Gastrocnemius medialis (tissue), 4 donors: ENCODE results near the gene GPR146. TPM values are rescaled to one million over a fixed set of nuclear protein-coding genes. Genes with fewer than 3 reads are reported as not detected.

ENCODE experiments used
- ATAC-seq, 2 donors: fragments of 150-250 bp; one replicate each; pipeline ENCODE4 v1.9.1; 2016
- DNase-seq, 2 donors: peaks; one replicate each; pipeline ENCODE4 v3.0.0-alpha.2; 2019
- H3K27ac ChIP-seq, 4 donors: fragments of 200-600 bp; sonication (generic); 1 replicate in 1 of 4; 2 replicates in 3 of 4; pipeline ENCODE4 v1.5.1; 2016 to 2018; ENCODE audit warnings: mild to moderate bottlenecking in 2 of 4, moderate library complexity in 1 of 4
- H3K27me3 ChIP-seq, 3 donors: fragments of 200-600 bp; sonication (generic) in 2 of 3; 1 replicate in 1 of 3; 2 replicates in 2 of 3; pipeline versions ENCODE4 v1.5.1 to v1.6.0; 2016 to 2019; ENCODE audit warnings: mild to moderate bottlenecking in 1 of 3, moderate library complexity in 1 of 3
- H3K36me3 ChIP-seq, 2 donors: fragments of 200-600 bp; sonication (generic) in 1 of 2; one replicate each; pipeline ENCODE4 v1.5.1; 2017 to 2018
- H3K4me1 ChIP-seq, 2 donors: fragments of 200-600 bp; sonication (generic) in 1 of 2; one replicate each; pipeline ENCODE4 v1.5.1; 2016 to 2017; ENCODE audit warnings: mild to moderate bottlenecking in 2 of 2
- H3K4me3 ChIP-seq, 4 donors: fragments of 200-600 bp; sonication (generic) in 3 of 4; 1 replicate in 1 of 4; 2 replicates in 3 of 4; pipeline ENCODE4 v1.5.1; 2016 to 2019; ENCODE audit warnings: mild to moderate bottlenecking in 2 of 4
- H3K9me3 ChIP-seq, 3 donors: fragments of 200-600 bp; sonication (generic) in 2 of 3; 1 replicate in 1 of 3; 2 replicates in 2 of 3; pipeline ENCODE4 v1.5.1; 2016 to 2019
- POLR2A ChIP-seq, 2 donors: fragments of 450-650 bp; IDR thresholded peaks; one replicate each; pipeline ENCODE4 v1.6.1; 2017; ENCODE audit warnings: antibody characterized with exemption in 2 of 2, mild to moderate bottlenecking in 2 of 2, moderate library complexity in 2 of 2
- in situ Hi-C, 4 donors: fragments of 200-750 bp; cut with MboI; loops; one replicate each; pipeline versions ENCODE4 v1.15.0 to v1.8.0; 2017; ENCODE audit warnings: low sequenced_read_pairs in 4 of 4
- intact Hi-C: fragments of 100-400 bp; cut with DNase I; formaldehyde crosslinking; loops from one replicate; pipeline ENCODE4 v1.15.1; 2023; ENCODE audit warnings: low total_unique reads
- total RNA-seq, 4 donors: library from RNA; depleted of rRNA; stranded (reverse); fragments of >200 nt; gene quantifications; one replicate each; pipeline versions ENCODE4 v1.1.0 to v1.2.3, GENCODE V29; 2016
- TF ChIP-seq, protein P1 (sequence below), 5 experiments: fragments of 450-650 bp in 3 of 5; fragments of 200-600 bp in 2 of 5; sonication (generic) in 2 of 5; IDR thresholded peaks in 4 of 5; conservative IDR thresholded peaks in 1 of 5; 1 replicate in 4 of 5; 2 replicates in 1 of 5; pipeline ENCODE4 v1.5.1; 2016 to 2019; ENCODE audit warnings: antibody characterized with exemption in 5 of 5, mild to moderate bottlenecking in 3 of 5, moderate library complexity in 3 of 5

GPR146 gene
- total RNA-seq, 4 donors from 2014 or later, result 23.3 to 43.8 (median 29.5) TPM

DNA sequence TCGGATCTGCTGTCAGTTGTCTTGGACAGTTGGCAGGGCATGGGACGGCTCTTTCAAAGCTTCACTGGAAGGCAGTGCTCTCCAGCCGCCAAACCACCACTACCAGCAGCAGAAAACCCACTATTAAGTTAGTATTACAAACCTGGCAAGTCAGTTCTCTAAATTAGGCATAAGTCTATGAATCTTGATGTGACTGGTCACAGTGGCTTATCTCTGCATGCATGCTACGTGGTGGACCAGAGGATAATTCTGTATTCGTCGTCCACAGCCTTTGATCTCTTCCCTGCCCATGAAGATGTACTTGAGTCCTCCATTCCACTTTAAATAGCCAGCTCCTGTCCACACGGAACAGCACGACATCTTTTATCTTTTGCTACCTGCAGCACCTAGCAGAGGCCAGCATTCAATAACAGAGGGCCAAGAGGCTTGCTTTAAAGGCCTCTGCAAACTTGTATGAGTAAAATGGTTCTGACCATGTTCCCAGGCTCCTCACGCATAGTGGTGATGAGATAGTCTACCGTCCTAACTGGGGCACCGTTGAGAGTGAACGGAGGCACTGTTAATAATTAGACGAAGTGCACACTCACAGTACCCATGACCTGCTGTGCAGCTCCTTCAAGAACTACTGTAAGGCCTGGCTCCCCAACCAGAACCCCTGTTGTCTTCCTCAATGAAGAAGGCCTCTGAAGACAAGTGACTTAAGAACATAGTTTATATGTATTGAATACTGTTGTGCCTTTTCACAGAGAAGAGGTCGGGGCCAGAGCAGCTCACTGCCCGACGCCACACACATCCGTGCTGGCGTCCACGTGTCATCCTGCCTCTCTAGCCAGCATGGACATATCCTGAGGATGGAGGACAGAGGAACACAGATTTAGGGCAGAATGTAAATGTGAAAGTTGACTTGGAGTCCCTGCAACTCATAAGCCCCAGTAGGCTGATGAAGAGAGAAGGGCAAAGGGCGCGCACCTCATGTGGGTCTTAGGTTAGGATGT, 1.0 kb downstream of the GPR146 start:
- no peak for DNase-seq
- intact Hi-C loops, result loop anchor here (10.0 kb wide), 1 partner anchor 489 kb away; the partner anchor contains the start of gene MAFK

DNA sequence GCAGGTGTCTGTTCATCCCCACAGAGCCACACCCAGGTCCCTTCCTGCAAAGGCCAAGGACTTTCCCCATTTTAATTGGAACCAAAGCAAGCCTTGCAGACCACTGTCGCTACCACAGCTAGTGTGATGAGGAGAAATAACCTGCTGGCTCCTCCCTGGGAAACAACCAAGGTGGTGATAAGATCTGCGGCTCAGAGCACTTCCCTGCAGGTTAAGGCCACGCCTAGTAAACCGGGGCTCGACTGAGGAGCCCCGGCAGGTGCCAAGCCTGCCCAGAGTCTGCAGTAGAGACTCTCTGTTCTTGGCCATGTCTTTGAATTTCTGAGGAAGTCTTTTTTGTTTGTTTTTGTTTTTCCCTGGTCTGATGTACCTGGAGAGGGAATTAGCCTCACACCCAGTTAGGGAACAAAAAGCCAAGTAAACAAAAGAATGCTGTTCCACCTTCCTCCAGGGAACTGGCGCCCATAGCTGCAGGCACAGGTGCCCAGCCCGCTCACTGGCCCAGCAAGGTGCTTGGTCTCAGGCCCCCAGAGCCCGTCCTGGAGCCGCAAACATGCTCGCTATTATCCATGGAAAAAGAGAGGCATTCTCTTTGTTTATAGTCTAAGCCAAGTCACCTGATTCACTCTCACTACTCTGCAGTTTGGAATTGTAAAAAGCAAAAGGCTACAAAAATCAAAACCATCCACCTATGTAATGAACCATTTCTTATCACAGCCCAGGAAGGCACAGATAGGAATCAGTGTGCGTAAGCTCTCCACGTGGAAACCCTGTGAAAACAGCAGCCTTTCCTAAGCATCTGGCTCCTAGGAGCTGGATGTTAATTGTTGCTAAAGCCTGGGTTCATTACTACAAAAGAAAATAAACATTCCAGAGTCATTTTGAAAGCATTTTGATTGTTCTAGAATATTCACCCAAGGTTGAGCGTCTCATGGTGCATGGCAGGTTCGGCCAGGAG, 2.7 kb downstream of the GPR146 start:
- in situ Hi-C loops, result loop anchor here in 1 of 4 donors (10.0 kb wide), 1 partner anchor 52 kb away; no protein-coding TSS in a partner anchor
- Histone ChIP-seq H3K36me3 (no peaks in the 10 kb centered on the region), H3K9me3 (no peaks in the 10 kb centered on the region), H3K4me1 (peaks cover 56 to 59% of the 10 kb centered on the region in 2 donors), H3K4me3 (no peak overlapping the region), H3K27ac (peak overlapping the region in 1 of 4 donors; percentile 96), H3K27me3 (no peaks in the 10 kb centered on the region)
- ATAC-seq (no peak), DNase-seq (no peak)
- no peak for TF ChIP-seq POLR2A (IDR thresholded peaks at IDR 0.05)
- TF ChIP-seq, protein P1, sequence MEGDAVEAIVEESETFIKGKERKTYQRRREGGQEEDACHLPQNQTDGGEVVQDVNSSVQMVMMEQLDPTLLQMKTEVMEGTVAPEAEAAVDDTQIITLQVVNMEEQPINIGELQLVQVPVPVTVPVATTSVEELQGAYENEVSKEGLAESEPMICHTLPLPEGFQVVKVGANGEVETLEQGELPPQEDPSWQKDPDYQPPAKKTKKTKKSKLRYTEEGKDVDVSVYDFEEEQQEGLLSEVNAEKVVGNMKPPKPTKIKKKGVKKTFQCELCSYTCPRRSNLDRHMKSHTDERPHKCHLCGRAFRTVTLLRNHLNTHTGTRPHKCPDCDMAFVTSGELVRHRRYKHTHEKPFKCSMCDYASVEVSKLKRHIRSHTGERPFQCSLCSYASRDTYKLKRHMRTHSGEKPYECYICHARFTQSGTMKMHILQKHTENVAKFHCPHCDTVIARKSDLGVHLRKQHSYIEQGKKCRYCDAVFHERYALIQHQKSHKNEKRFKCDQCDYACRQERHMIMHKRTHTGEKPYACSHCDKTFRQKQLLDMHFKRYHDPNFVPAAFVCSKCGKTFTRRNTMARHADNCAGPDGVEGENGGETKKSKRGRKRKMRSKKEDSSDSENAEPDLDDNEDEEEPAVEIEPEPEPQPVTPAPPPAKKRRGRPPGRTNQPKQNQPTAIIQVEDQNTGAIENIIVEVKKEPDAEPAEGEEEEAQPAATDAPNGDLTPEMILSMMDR (IDR thresholded peaks at IDR 0.05 in 4 of 5, conservative IDR thresholded peaks at IDR 0.05 in 1 of 5), result no peak
- intact Hi-C loops, result loop anchor here (10.0 kb wide), 1 partner anchor 488 kb away; the partner anchor contains the start of gene MAFK

More for the DNA sequence above, 1.0 kb downstream of the GPR146 start:
- Histone ChIP-seq H3K27ac (peak overlapping the region; percentile 92 to 97 (median 96)), H3K4me3 (peak overlapping the region; percentile 65 to 95 (median 78)), H3K27me3 (no peaks in the 10 kb centered on the region), H3K36me3 (no peaks in the 10 kb centered on the region), H3K4me1 (peaks cover 53% of the 10 kb centered on the region in 2 donors), H3K9me3 (no peaks in the 10 kb centered on the region)
- in situ Hi-C loops, result loop anchor here in 1 of 4 donors (10.0 kb wide), 1 partner anchor 51 kb away; no protein-coding TSS in a partner anchor
- peak in 1 of 2 donors; percentile 2 for ATAC-seq
- no peak for TF ChIP-seq POLR2A (IDR thresholded peaks at IDR 0.05)
- TF ChIP-seq, protein P1 (IDR thresholded peaks at IDR 0.05 in 4 of 5, conservative IDR thresholded peaks at IDR 0.05 in 1 of 5), result no peak

DNA sequence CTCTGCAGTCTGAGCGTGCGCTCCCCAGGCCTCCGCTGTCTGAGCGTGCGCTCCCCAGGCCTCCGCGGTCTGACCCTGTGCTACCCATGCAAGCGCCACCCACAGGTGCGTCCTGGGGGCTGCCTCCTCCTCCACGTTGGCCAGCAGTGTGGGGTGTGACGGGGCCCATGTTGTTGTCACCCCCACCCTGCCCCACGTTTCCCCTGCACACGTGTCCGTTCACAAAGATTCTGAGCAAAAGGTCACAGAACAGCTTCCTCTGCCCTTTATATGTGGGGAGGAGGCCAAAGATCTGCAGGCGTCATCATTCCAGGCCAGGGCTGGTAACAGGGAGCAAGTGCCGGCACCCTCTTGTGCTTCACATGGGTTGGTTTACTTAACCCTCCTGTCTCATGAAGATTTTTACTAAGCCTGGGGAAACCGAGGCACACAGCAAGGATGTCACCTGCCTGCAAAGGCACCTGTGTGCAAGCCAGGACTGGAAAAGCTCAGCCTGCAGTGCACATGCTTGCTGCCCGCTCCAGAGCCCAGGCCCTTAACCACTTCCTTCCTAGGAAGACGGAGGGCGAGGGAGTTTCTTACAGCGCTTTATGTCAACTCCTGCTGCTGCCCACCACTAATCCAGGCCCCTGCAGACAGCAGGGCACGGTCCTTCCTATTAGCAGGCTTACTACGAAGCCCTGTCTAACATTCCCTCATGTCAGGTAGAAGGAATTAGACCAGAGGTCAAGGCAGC, 4.8 kb downstream of the GPR146 start:
- Histone ChIP-seq H3K36me3 (no peaks in the 10 kb centered on the region), H3K4me3 (no peak overlapping the region), H3K27me3 (no peaks in the 10 kb centered on the region), H3K4me1 (peaks cover 58 to 66% of the 10 kb centered on the region in 2 donors), H3K27ac (peak overlapping the region in 3 of 4 donors; percentile 20 to 96 (median 29)), H3K9me3 (no peaks in the 10 kb centered on the region)
- ATAC-seq, result no peak
- intact Hi-C loops (loop anchor here (10.0 kb wide), 1 partner anchor 486 kb away; the partner anchor contains the start of gene MAFK), in situ Hi-C loops (loop anchor here in 1 of 4 donors (10.0 kb wide), 1 partner anchor 54 kb away; no protein-coding TSS in a partner anchor)
- DNase-seq, result no peak
- TF ChIP-seq, protein P1 (IDR thresholded peaks at IDR 0.05 in 4 of 5, conservative IDR thresholded peaks at IDR 0.05 in 1 of 5), result no peak
- TF ChIP-seq POLR2A (IDR thresholded peaks at IDR 0.05), result no peak
